Loucy (cell line): ENCODE data around the gene MAIP1.
A peak's percentile ranks its signal among the peaks of the same experiment; 100 is the strongest.

ENCODE experiments used
- H2AFZ ChIP-seq: fragments of 200-600 bp; sonication (generic); 2 replicates; pipeline ENCODE4 v1.6.0; 2016; ENCODE audit warnings: antibody characterized with exemption, mild to moderate bottlenecking, low read length, moderate library complexity
- H3F3A ChIP-seq: fragments of 200-600 bp; 2 replicates; pipeline ENCODE4 v1.6.0; 2016; ENCODE audit warnings: antibody characterized with exemption, low read depth, mild to moderate bottlenecking
- H3K27me3 ChIP-seq: fragments of 200-600 bp; sonication (generic); 2 replicates; pipeline ENCODE4 v1.6.1; 2014; ENCODE audit warnings: low read length, mild to moderate bottlenecking; ENCODE audit not compliant: insufficient read depth, poor library complexity, severe bottlenecking
- H3K36me3 ChIP-seq: fragments of 200-600 bp; sonication (generic); 2 replicates; pipeline ENCODE4 v1.6.1; 2016; ENCODE audit warnings: low read length; ENCODE audit not compliant: insufficient read depth
- H3K4me1 ChIP-seq: fragments of 200-600 bp; sonication (generic); 2 replicates; pipeline ENCODE4 v1.5.1; 2014; ENCODE audit warnings: low read length, mild to moderate bottlenecking; ENCODE audit not compliant: insufficient read depth, poor library complexity, severe bottlenecking
- H3K4me2 ChIP-seq: fragments of 200-600 bp; sonication (generic); 2 replicates; pipeline ENCODE4 v1.6.0; 2014; ENCODE audit warnings: antibody characterized with exemption, low read length, low read depth, mild to moderate bottlenecking; ENCODE audit not compliant: poor library complexity, severe bottlenecking
- H3K4me3 ChIP-seq: fragments of 200-600 bp; sonication (generic); 2 replicates; pipeline ENCODE4 v1.5.1; 2014; ENCODE audit warnings: low read length, mild to moderate bottlenecking, mixed read lengths; ENCODE audit not compliant: poor library complexity, severe bottlenecking
- H3K79me2 ChIP-seq: fragments of 200-600 bp; sonication (generic); 2 replicates; pipeline ENCODE4 v1.6.1; 2014; ENCODE audit warnings: low read length; ENCODE audit not compliant: insufficient read depth
- H3K9ac ChIP-seq: fragments of 200-600 bp; sonication (generic); 2 replicates; pipeline ENCODE4 v1.6.0; 2014; ENCODE audit warnings: mild to moderate bottlenecking, low read depth, low read length, moderate library complexity; ENCODE audit not compliant: poor library complexity, severe bottlenecking
- H3K9me2 ChIP-seq: fragments of 200-600 bp; sonication (generic); replicated peaks from 2 replicates; pipeline ENCODE4 v1.6.1; 2016; ENCODE audit warnings: low read depth, low read length, mixed read lengths
- H3K9me3 ChIP-seq: fragments of 200-600 bp; sonication (generic); 2 replicates; pipeline ENCODE4 v1.6.1; 2014; ENCODE audit warnings: mild to moderate bottlenecking, antibody characterized with exemption, low read length, low read depth; ENCODE audit not compliant: insufficient read depth
- H4K20me1 ChIP-seq: fragments of 200-600 bp; sonication (generic); 2 replicates; pipeline ENCODE4 v1.6.0; 2014; ENCODE audit warnings: antibody characterized with exemption, low read length, mild to moderate bottlenecking; ENCODE audit not compliant: insufficient read depth, poor library complexity, severe bottlenecking
- CTCF ChIP-seq: fragments of 200-600 bp; sonication (generic); conservative IDR thresholded peaks from 2 replicates; pipeline ENCODE4 v1.5.1; 2014; ENCODE audit warnings: mild to moderate bottlenecking, antibody characterized with exemption, low read length
- EZH2phosphoT487 ChIP-seq: fragments of 200-600 bp; IDR thresholded peaks from 2 replicates; pipeline ENCODE4 v1.6.1; 2018; ENCODE audit warnings: antibody characterized with exemption, mild to moderate bottlenecking, moderate library complexity, borderline replicate concordance

Gene MAIP1

DNA sequence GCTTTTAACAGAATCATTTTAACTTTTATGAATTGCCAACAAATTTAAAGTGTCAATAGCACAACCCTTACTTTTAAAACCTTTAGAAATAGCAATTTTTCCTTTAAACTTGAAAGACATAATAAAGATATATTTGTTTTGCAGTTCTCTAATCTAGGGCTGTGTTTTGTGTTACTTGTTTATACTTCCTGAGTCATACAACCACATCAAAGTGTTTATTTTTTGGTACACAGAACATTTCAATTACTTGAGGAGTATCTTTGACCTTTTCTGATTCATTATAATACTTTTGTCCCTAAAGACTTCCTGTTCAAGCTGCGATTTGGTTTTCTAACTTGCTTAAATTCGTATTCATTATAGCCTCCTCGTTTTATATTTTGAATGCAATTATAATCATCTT lies 21.9 kb upstream of the MAIP1 start:
- Histone ChIP-seq H2AFZ (no peak overlapping the region), H3K36me3 (peaks cover 53% of the 10 kb centered on the region; the same call in 1 of the 2 replicates)

GRCh38 chr2:199936554-199936953 lies 18.8 kb upstream of the MAIP1 start:
- no peaks in the 10 kb centered on the region for H3K9me3 ChIP-seq
- no peak overlapping the region for H3K4me3 ChIP-seq
- TF ChIP-seq CTCF (no peak), EZH2phosphoT487 (no peak)
- no peaks in the 10 kb centered on the region for H3K4me1 ChIP-seq
- no peaks in the 10 kb centered on the region for H3K27me3 ChIP-seq
- H3F3A ChIP-seq = no peaks in the 10 kb centered on the region
- H4K20me1 ChIP-seq = no peaks in the 10 kb centered on the region
- no peak overlapping the region for H2AFZ ChIP-seq
- peaks cover 50% of the 10 kb centered on the region; the same call in 1 of the 2 replicates for H3K36me3 ChIP-seq
- H3K9ac ChIP-seq = no peak overlapping the region
- no peaks in the 10 kb centered on the region for H3K9me2 ChIP-seq
- H3K79me2 ChIP-seq = no peaks in the 10 kb centered on the region
- H3K4me2 ChIP-seq = no peak overlapping the region

More for the DNA sequence above, 21.9 kb upstream of the MAIP1 start:
- Histone ChIP-seq H3K79me2 (no peaks in the 10 kb centered on the region), H4K20me1 (peaks cover 3% of the 10 kb centered on the region), H3K4me3 (no peak overlapping the region), H3K4me1 (no peaks in the 10 kb centered on the region), H3K27me3 (no peaks in the 10 kb centered on the region), H3K4me2 (no peak overlapping the region), H3K9ac (no peak overlapping the region), H3K9me2 (no peaks in the 10 kb centered on the region), H3K9me3 (no peaks in the 10 kb centered on the region), H3F3A (no peaks in the 10 kb centered on the region; the same call in 1 of the 2 replicates)
- TF ChIP-seq EZH2phosphoT487 = no peak
- TF ChIP-seq CTCF = no peak

- Histone ChIP-seq H3K4me3 (no peak overlapping the region), H3F3A (no peaks in the 10 kb centered on the region), H3K9me2 (no peaks in the 10 kb centered on the region), H3K36me3 (peaks cover 41% of the 10 kb centered on the region; the same call in 1 of the 2 replicates), H2AFZ (no peak overlapping the region), H3K4me2 (no peak overlapping the region), H3K9me3 (no peaks in the 10 kb centered on the region), H3K4me1 (no peaks in the 10 kb centered on the region), H3K27me3 (no peaks in the 10 kb centered on the region), H3K9ac (no peak overlapping the region), H4K20me1 (no peaks in the 10 kb centered on the region), H3K79me2 (no peaks in the 10 kb centered on the region)
- no peak for TF ChIP-seq EZH2phosphoT487
- peak; percentile 57 for TF ChIP-seq CTCF
Observed at GRCh38 chr2:199940373-199940772, 15.0 kb upstream of the MAIP1 start.
